Measurements from ENCODE around the gene ADAM23.

ADAM23 gene

GRCh38 chr2:206443735-206444527 lies 599 bp downstream of the ADAM23 start:
- DNase-seq = peak; percentile 19

- DNase-seq = no peak
These were observed 2.6 kb downstream of the ADAM23 start for GRCh38 chr2:206445948-206446347.

GRCh38 chr2:206452242-206452641 lies 8.9 kb downstream of the ADAM23 start:
- DNase-seq = no peak

GRCh38 chr2:206452750-206453149 lies 9.4 kb downstream of the ADAM23 start:
- DNase-seq = no peak

GRCh38 chr2:206456078-206456754 lies 12.9 kb downstream of the ADAM23 start:
- DNase-seq = no peak

GRCh38 chr2:206457188-206457634 lies 13.9 kb downstream of the ADAM23 start:
- no peak for DNase-seq

GRCh38 chr2:206462240-206462854 lies 19.0 kb downstream of the ADAM23 start:
- no peak for DNase-seq

GRCh38 chr2:206463685-206464084 lies 20.4 kb downstream of the ADAM23 start:
- DNase-seq = no peak

GRCh38 chr2:206464597-206464996 lies 21.3 kb downstream of the ADAM23 start:
- DNase-seq = no peak

GRCh38 chr2:206471524-206472062 lies 28.3 kb downstream of the ADAM23 start:
- DNase-seq = no peak

- no peak for DNase-seq
These were observed 28.8 kb downstream of the ADAM23 start for GRCh38 chr2:206472094-206472493.

- no peak for DNase-seq
These were observed 30.8 kb downstream of the ADAM23 start for GRCh38 chr2:206474099-206474498.

GRCh38 chr2:206477296-206477695 lies 34.0 kb downstream of the ADAM23 start:
- no peak for DNase-seq

- DNase-seq = no peak
These were observed 35.0 kb downstream of the ADAM23 start for GRCh38 chr2:206478340-206478739.

- peak; percentile 16 for DNase-seq
These were observed 36.8 kb downstream of the ADAM23 start for GRCh38 chr2:206480161-206480560.

- no peak for DNase-seq
These were observed 37.3 kb downstream of the ADAM23 start for GRCh38 chr2:206480620-206481019.

GRCh38 chr2:206481056-206481455 lies 37.7 kb downstream of the ADAM23 start:
- DNase-seq = no peak

- no peak for DNase-seq
These were observed 38.8 kb downstream of the ADAM23 start for GRCh38 chr2:206482123-206482522.

GRCh38 chr2:206482633-206483032 lies 39.3 kb downstream of the ADAM23 start:
- no peak for DNase-seq

GRCh38 chr2:206488053-206488452 lies 44.7 kb downstream of the ADAM23 start:
- no peak for DNase-seq

GRCh38 chr2:206488623-206489022 lies 45.3 kb downstream of the ADAM23 start:
- no peak for DNase-seq

- DNase-seq = no peak
These were observed 50.7 kb downstream of the ADAM23 start for GRCh38 chr2:206494061-206494460.

- DNase-seq = no peak
These were observed 59.4 kb downstream of the ADAM23 start for GRCh38 chr2:206502729-206503128.

- no peak for DNase-seq
These were observed 68.0 kb downstream of the ADAM23 start for GRCh38 chr2:206511283-206511682.
